Transverse colon (tissue), 3 donors: ENCODE data around the gene PPP3R2.
"Not testable (repeated sequence)": the region's sequence is repeated elsewhere in the genome, so short reads cannot be mapped to it uniquely, and the experiment has no call there.

Experiments used
- EP300 ChIP-seq: sonication (generic); formaldehyde crosslinking; IDR thresholded peaks from one replicate; pipeline ENCODE4 v1.6.1; 2017; ENCODE audit warnings: antibody characterized with exemption, low read depth
- POLR2A ChIP-seq: fragments of 450-650 bp; IDR thresholded peaks from one replicate; pipeline ENCODE4 v1.6.1; 2016; ENCODE audit warnings: antibody characterized with exemption, mild to moderate bottlenecking, moderate library complexity
- TF ChIP-seq, protein P1 (sequence below), 5 experiments: fragments of 200-600 bp in 3 of 5; fragments of 450-650 bp in 2 of 5; sonication (generic) in 3 of 5; IDR thresholded peaks; 1 replicate in 2 of 5; 2 replicates in 3 of 5; pipeline ENCODE4 v1.5.1; 2016 to 2017; ENCODE audit warnings: antibody characterized with exemption in 5 of 5, inconsistent platforms in 3 of 5, mild to moderate bottlenecking in 2 of 5, moderate library complexity in 1 of 5

DNA sequence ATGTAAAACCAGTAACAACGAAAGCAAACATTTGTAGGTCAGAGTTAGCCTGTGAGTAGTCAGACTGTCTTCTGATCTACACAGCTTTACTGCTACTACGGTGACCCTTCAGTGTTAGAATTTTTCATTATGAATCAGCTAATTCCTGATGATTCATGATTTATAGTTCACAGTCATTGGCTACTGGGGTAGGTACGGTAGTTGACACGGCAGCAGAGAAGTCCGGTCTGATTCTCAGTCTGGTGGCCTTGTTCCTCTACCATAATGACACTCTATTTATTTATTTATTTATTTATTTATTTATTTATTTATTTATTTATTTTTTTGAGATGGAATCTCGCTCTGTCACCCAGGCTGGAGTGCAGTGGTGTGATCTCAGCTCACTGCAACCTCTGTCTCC, 4.7 kb downstream of the PPP3R2 start:
- TF ChIP-seq, protein P1, sequence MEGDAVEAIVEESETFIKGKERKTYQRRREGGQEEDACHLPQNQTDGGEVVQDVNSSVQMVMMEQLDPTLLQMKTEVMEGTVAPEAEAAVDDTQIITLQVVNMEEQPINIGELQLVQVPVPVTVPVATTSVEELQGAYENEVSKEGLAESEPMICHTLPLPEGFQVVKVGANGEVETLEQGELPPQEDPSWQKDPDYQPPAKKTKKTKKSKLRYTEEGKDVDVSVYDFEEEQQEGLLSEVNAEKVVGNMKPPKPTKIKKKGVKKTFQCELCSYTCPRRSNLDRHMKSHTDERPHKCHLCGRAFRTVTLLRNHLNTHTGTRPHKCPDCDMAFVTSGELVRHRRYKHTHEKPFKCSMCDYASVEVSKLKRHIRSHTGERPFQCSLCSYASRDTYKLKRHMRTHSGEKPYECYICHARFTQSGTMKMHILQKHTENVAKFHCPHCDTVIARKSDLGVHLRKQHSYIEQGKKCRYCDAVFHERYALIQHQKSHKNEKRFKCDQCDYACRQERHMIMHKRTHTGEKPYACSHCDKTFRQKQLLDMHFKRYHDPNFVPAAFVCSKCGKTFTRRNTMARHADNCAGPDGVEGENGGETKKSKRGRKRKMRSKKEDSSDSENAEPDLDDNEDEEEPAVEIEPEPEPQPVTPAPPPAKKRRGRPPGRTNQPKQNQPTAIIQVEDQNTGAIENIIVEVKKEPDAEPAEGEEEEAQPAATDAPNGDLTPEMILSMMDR (IDR thresholded peaks at IDR 0.05), result not testable (repeated sequence)
- not testable (repeated sequence) for TF ChIP-seq POLR2A, EP300
